A549 (cell line): Measurements from ENCODE around the gene CTLA4. TPM values are rescaled to one million over a fixed set of nuclear protein-coding genes. Genes with fewer than 3 reads are reported as not detected.

Experiments
- ATAC-seq, 2 experiments: fragments of 200-7000 bp in 1 of 2; fragments of >200 bp in 1 of 2; cut with Nextera tagmentation in 1 of 2; cut with Tn5 transposase in 1 of 2; 3 replicates each; pipeline versions ENCODE4 v1.8.0 to v1.9.1; 2018 to 2020; ENCODE audit warnings: mild to moderate bottlenecking in 1 of 2, moderate library complexity in 1 of 2
- CTCF ChIA-PET: fragments of 300-600 bp; sonication (Branson Sonifier 250); formaldehyde crosslinking; extraction: SDS; loops from one replicate; lab custom pipeline; 2021; ENCODE audit warnings: antibody characterized with exemption, inconsistent platforms; lab: Yijun Ruan, JAX
- POLR2A ChIA-PET: fragments of 350-600 bp; formaldehyde crosslinking; extraction: SDS; loops from one replicate; lab custom pipeline; 2021; ENCODE audit warnings: antibody characterized with exemption, inconsistent platforms; lab: Yijun Ruan, JAX
- DNase-seq, 2 experiments: peaks; one replicate each; pipeline versions ENCODE4 v3.0.0 to v3.0.0-alpha.2; 2011 to 2016; ENCODE audit warnings: low read depth in 1 of 2, low spot score in 1 of 2
- FAIRE-seq: peaks from 2 replicates; lab custom pipeline; 2011; peaks lifted over from hg19 to GRCh38; lab: Jason Lieb, UNC
- H3K27ac ChIP-seq, 2 experiments: fragments of >200 bp; sonication (Bioruptor Twin); formaldehyde crosslinking; 3 replicates each; pipeline ENCODE4 v1.5.1; 2016 to 2017
- H3K4me1 ChIP-seq: fragments of >200 bp; sonication (Bioruptor Twin); formaldehyde crosslinking; 3 replicates; pipeline ENCODE4 v1.6.1; 2016
- H3K4me2 ChIP-seq: fragments of >200 bp; sonication (Bioruptor Twin); formaldehyde crosslinking; 3 replicates; pipeline ENCODE4 v1.6.1; 2016
- H3K4me3 ChIP-seq: fragments of >200 bp; sonication (Bioruptor Twin); formaldehyde crosslinking; 3 replicates; pipeline ENCODE4 v1.5.1; 2016
- H3K9me3 ChIP-seq: fragments of >200 bp; sonication (Bioruptor Twin); formaldehyde crosslinking; 3 replicates; pipeline ENCODE4 v1.6.1; 2016
- CBX2 ChIP-seq: fragments of 200-600 bp; sonication (generic); IDR thresholded peaks from 2 replicates; pipeline ENCODE4 v1.6.1; 2016; ENCODE audit warnings: low read depth, mild to moderate bottlenecking, borderline replicate concordance
- CBX8 ChIP-seq: fragments of 200-600 bp; sonication (generic); IDR thresholded peaks from 2 replicates; pipeline ENCODE4 v1.6.1; 2016
- EHF ChIP-seq: fragments of 250-450 bp; sonication (Bioruptor Pico); IDR thresholded peaks from 2 replicates; pipeline ENCODE4 v1.5.0; 2020; ENCODE audit warnings: mild to moderate bottlenecking
- FOSB ChIP-seq: fragments of 250-450 bp; sonication (Bioruptor Pico); IDR thresholded peaks from 2 replicates; pipeline ENCODE4 v1.5.0; 2020; ENCODE audit warnings: mild to moderate bottlenecking, moderate library complexity
- FOSL2 ChIP-seq, 2 experiments: fragments of 450-650 bp in 1 of 2; fragments of >200 bp in 1 of 2; sonication (Bioruptor Twin) in 1 of 2; formaldehyde crosslinking; IDR thresholded peaks; 2 replicates each; pipeline versions ENCODE4 v1.5.0 to v1.6.1; 2016 to 2020; ENCODE audit warnings: mild to moderate bottlenecking in 1 of 2, moderate library complexity in 1 of 2
- HDAC2 ChIP-seq: fragments of 200-600 bp; sonication (generic); IDR thresholded peaks from 2 replicates; pipeline ENCODE4 v1.6.1; 2016
- HEYL ChIP-seq: fragments of 250-450 bp; sonication (Bioruptor Pico); IDR thresholded peaks from 2 replicates; pipeline ENCODE4 v1.8.0; 2021; ENCODE audit warnings: mild to moderate bottlenecking, moderate library complexity
- HOXB13 ChIP-seq: fragments of 250-450 bp; sonication (Bioruptor Pico); IDR thresholded peaks from 2 replicates; pipeline ENCODE4 v1.5.0; 2020; ENCODE audit warnings: low read depth, mild to moderate bottlenecking, moderate library complexity
- KDM5A ChIP-seq: fragments of 200-600 bp; sonication (generic); IDR thresholded peaks from 2 replicates; pipeline ENCODE4 v1.6.1; 2016; ENCODE audit warnings: antibody characterized with exemption, mild to moderate bottlenecking
- NPAS2 ChIP-seq: fragments of 250-450 bp; sonication (Bioruptor Pico); IDR thresholded peaks from 2 replicates; pipeline ENCODE4 v1.8.0; 2022; ENCODE audit warnings: mild to moderate bottlenecking, moderate library complexity, borderline replicate concordance
- POLR2AphosphoS2 ChIP-seq: conservative IDR thresholded peaks from 2 replicates; pipeline ENCODE4 v1.6.1; 2012; ENCODE audit warnings: low read length, improper control_type of control experiment, inconsistent platforms
- RCOR1 ChIP-seq: fragments of 150-350 bp; IDR thresholded peaks from 2 replicates; pipeline ENCODE4 v1.6.1; 2014; ENCODE audit warnings: antibody characterized with exemption, low read length, low read depth
- SMC3 ChIP-seq: fragments of >200 bp; sonication (Bioruptor Twin); formaldehyde crosslinking; IDR thresholded peaks from 3 replicates; pipeline ENCODE4 v1.6.1; 2018; ENCODE audit warnings: inconsistent platforms
- SREBF2 ChIP-seq: fragments of 450-650 bp; IDR thresholded peaks from 2 replicates; pipeline ENCODE4 v1.6.1; 2014; ENCODE audit warnings: mild to moderate bottlenecking, moderate library complexity
- TFCP2L1 ChIP-seq: fragments of 250-450 bp; sonication (Bioruptor Pico); IDR thresholded peaks from 2 replicates; pipeline ENCODE4 v1.5.0; 2021; ENCODE audit warnings: mild to moderate bottlenecking
- ZC3H11A ChIP-seq: fragments of 450-650 bp; IDR thresholded peaks from 2 replicates; pipeline ENCODE4 v1.6.1; 2014; ENCODE audit warnings: antibody characterized with exemption, mild to moderate bottlenecking
- ZNF302 ChIP-seq: fragments of 250-450 bp; sonication (Bioruptor Pico); IDR thresholded peaks from 2 replicates; pipeline ENCODE4 v1.9.0; 2021; ENCODE audit warnings: inconsistent platforms, mild to moderate bottlenecking, moderate library complexity
- ZSCAN20 ChIP-seq: fragments of 250-450 bp; sonication (Bioruptor Pico); IDR thresholded peaks from 2 replicates; pipeline ENCODE4 v1.8.0; 2022; ENCODE audit warnings: mild to moderate bottlenecking, moderate library complexity
- WGBS: methylation state at CpG from one replicate; pipeline ENCODE4 v1.1.6; 2017; ENCODE audit errors: missing lambda C conversion rate; 5-methylcytosine and 5-hydroxymethylcytosine counted together
- polyA plus RNA-seq, 4 experiments: library from polyadenylated mRNA; depleted of rRNA in 3 of 4; stranded (reverse); fragments of >200 nt; fragmentation: RNase III in 1 of 4; extraction: RNeasy Plus Mini Kit Qiagen cat#74134 plus additional on column Dnase treatment in 1 of 4; gene quantifications; 2 replicates in 3 of 4; 3 replicates in 1 of 4; pipeline ENCODE4 v1.2.3, GENCODE V29; 2011 to 2017
- TF ChIP-seq, protein P1 (sequence below): fragments of 250-450 bp; sonication (Bioruptor Pico); IDR thresholded peaks from 2 replicates; pipeline ENCODE4 v1.5.0; 2021; ENCODE audit warnings: mild to moderate bottlenecking, moderate library complexity, borderline replicate concordance
- TF ChIP-seq, protein P2 (sequence below): fragments of 450-650 bp; IDR thresholded peaks from 2 replicates; pipeline ENCODE4 v1.6.1; 2014; ENCODE audit warnings: antibody characterized with exemption
- TF ChIP-seq, protein P3 (sequence below): IDR thresholded peaks from 2 replicates; pipeline ENCODE4 v1.6.1; 2012

Gene CTLA4
- polyA plus RNA-seq, 2 of the 4 experiments (the other 2 are of a cell fraction), result not detected

GRCh38 chr2:203842373-203842772 is 25.2 kb upstream of the CTLA4 start:
- ATAC-seq (no peak), DNase-seq (no peak), FAIRE-seq (no peak)
- H3K9me3 ChIP-seq, result no peaks in the 10 kb centered on the region
- 41% methylated on average over 5 of the region's 5 CpGs for WGBS
- H3K4me2 ChIP-seq, result no peak overlapping the region
- TF ChIP-seq RCOR1 (no peak), SMC3 (no peak), POLR2AphosphoS2 (no peak), KDM5A (no peak), HOXB13 (no peak), TFCP2L1 (CRISPR knock-in tag) (no peak)
- TF ChIP-seq, protein P1, sequence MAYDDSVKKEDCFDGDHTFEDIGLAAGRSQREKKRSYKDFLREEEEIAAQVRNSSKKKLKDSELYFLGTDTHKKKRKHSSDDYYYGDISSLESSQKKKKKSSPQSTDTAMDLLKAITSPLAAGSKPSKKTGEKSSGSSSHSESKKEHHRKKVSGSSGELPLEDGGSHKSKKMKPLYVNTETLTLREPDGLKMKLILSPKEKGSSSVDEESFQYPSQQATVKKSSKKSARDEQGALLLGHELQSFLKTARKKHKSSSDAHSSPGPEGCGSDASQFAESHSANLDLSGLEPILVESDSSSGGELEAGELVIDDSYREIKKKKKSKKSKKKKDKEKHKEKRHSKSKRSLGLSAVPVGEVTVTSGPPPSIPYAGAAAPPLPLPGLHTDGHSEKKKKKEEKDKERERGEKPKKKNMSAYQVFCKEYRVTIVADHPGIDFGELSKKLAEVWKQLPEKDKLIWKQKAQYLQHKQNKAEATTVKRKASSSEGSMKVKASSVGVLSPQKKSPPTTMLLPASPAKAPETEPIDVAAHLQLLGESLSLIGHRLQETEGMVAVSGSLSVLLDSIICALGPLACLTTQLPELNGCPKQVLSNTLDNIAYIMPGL, result no peak
- CTCF ChIA-PET, result no interaction called here
- POLR2A ChIA-PET, result no interaction called here
- H3K4me1 ChIP-seq, result no peaks in the 10 kb centered on the region
- no peak overlapping the region for H3K27ac ChIP-seq
- no peak overlapping the region for H3K4me3 ChIP-seq

GRCh38 chr2:203846490-203847105 is 21.0 kb upstream of the CTLA4 start:
- TF ChIP-seq, protein P2, sequence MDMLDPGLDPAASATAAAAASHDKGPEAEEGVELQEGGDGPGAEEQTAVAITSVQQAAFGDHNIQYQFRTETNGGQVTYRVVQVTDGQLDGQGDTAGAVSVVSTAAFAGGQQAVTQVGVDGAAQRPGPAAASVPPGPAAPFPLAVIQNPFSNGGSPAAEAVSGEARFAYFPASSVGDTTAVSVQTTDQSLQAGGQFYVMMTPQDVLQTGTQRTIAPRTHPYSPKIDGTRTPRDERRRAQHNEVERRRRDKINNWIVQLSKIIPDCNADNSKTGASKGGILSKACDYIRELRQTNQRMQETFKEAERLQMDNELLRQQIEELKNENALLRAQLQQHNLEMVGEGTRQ, result no peak
- TF ChIP-seq FOSB (CRISPR knock-in tag) (no peak), EHF (no peak)
- no peak for FAIRE-seq
- Histone ChIP-seq H3K9me3 (no peaks in the 10 kb centered on the region), H3K4me3 (no peak overlapping the region), H3K27ac (no peak overlapping the region), H3K4me1 (no peaks in the 10 kb centered on the region), H3K4me2 (no peak overlapping the region)
- WGBS, result 71% methylated on average over 8 of the region's 8 CpGs
- CTCF ChIA-PET, result no interaction called here
- no peak for DNase-seq
- POLR2A ChIA-PET, result no interaction called here
- no peak for ATAC-seq

- H3K4me1 ChIP-seq, result no peaks in the 10 kb centered on the region
- WGBS, result 45% methylated on average over 2 of the region's 2 CpGs
- no peak overlapping the region for H3K4me3 ChIP-seq
- no peak for DNase-seq
- H3K27ac ChIP-seq, result no peak overlapping the region
- FAIRE-seq, result no peak
- H3K9me3 ChIP-seq, result no peaks in the 10 kb centered on the region
- CTCF ChIA-PET, result no interaction called here
- POLR2A ChIA-PET, result no interaction called here
- ATAC-seq, result no peak
- TF ChIP-seq FOSL2 (IDR thresholded peaks at IDR 0.05), result no peak
- no peak for TF ChIP-seq FOSL2 (CRISPR knock-in tag; IDR thresholded peaks at IDR 0.05)
- TF ChIP-seq NPAS2 (CRISPR knock-in tag), result no peak
- TF ChIP-seq, protein P3, sequence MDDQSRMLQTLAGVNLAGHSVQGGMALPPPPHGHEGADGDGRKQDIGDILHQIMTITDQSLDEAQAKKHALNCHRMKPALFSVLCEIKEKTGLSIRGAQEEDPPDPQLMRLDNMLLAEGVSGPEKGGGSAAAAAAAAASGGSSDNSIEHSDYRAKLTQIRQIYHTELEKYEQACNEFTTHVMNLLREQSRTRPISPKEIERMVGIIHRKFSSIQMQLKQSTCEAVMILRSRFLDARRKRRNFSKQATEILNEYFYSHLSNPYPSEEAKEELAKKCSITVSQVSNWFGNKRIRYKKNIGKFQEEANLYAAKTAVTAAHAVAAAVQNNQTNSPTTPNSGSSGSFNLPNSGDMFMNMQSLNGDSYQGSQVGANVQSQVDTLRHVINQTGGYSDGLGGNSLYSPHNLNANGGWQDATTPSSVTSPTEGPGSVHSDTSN, result no peak
- TF ChIP-seq ZSCAN20 (CRISPR knock-in tag), result no peak
- no peak overlapping the region for H3K4me2 ChIP-seq
Observed at GRCh38 chr2:203849010-203849409, 18.6 kb upstream of the CTLA4 start.

- FAIRE-seq (no peak), ATAC-seq (no peak)
- no peaks in the 10 kb centered on the region for H3K4me1 ChIP-seq
- POLR2A ChIA-PET, result no interaction called here
- no peaks in the 10 kb centered on the region for H3K9me3 ChIP-seq
- no peak overlapping the region for H3K27ac ChIP-seq
- no peak for TF ChIP-seq HEYL (CRISPR knock-in tag)
- no peak for TF ChIP-seq FOSB (CRISPR knock-in tag)
- no peak for TF ChIP-seq SREBF2
- TF ChIP-seq, protein P2, result no peak
- no peak for TF ChIP-seq ZC3H11A
- no peak for TF ChIP-seq CBX8
- TF ChIP-seq CBX2, result no peak
- TF ChIP-seq HDAC2, result no peak
- TF ChIP-seq ZNF302 (CRISPR knock-in tag), result no peak
- TF ChIP-seq, all 56 proteins: peak for 0
- Histone ChIP-seq H3K4me3 (no peak overlapping the region), H3K4me2 (no peak overlapping the region)
- no peak for DNase-seq
- WGBS, result 34% methylated on average over 2 of the region's 2 CpGs
- CTCF ChIA-PET, result interaction anchor here (1.0 kb wide), 1 partner anchor 13 kb away, joined by 3 read pairs; no protein-coding TSS in a partner anchor
Observed at GRCh38 chr2:203852760-203853159, 14.8 kb upstream of the CTLA4 start.
